SU-DHL-6 (cell line): ENCODE results near the gene SLCO2B1.

ENCODE experiments used
- H2AFZ ChIP-seq: fragments of 200-600 bp; sonication (generic); 2 replicates; pipeline ENCODE4 v1.6.1; 2014; ENCODE audit warnings: low read depth, mild to moderate bottlenecking, moderate library complexity, mixed read lengths, antibody characterized with exemption, low read length; ENCODE audit not compliant: severe bottlenecking
- H3F3A ChIP-seq: fragments of 200-600 bp; shearing (Covaris generic); 2 replicates; pipeline ENCODE4 v1.6.0; 2016; ENCODE audit warnings: antibody characterized with exemption, mild to moderate bottlenecking; ENCODE audit not compliant: insufficient read depth
- H3K27ac ChIP-seq: fragments of 200-600 bp; sonication (generic); 2 replicates; pipeline ENCODE4 v1.5.1; 2016; ENCODE audit warnings: low read depth, mild to moderate bottlenecking, low read length, moderate library complexity, mixed read lengths
- H3K27me3 ChIP-seq: fragments of 200-600 bp; sonication (generic), shearing (Covaris generic); 2 replicates; pipeline ENCODE4 v1.6.0; 2014; ENCODE audit warnings: mild to moderate bottlenecking, low read length
- H3K36me3 ChIP-seq: fragments of 200-600 bp; sonication (generic); 2 replicates; pipeline ENCODE4 v1.6.1; 2014; ENCODE audit warnings: mild to moderate bottlenecking, low read length, mixed read lengths
- H3K4me2 ChIP-seq: fragments of 300-600, 200-600 bp; shearing (Covaris generic), sonication (generic); 2 replicates; pipeline ENCODE4 v1.6.0; 2014; ENCODE audit warnings: low read length, low read depth, mild to moderate bottlenecking; ENCODE audit not compliant: poor library complexity, severe bottlenecking
- H3K4me3 ChIP-seq: fragments of 200-600 bp; sonication (generic); 2 replicates; pipeline ENCODE4 v1.5.1; 2014; ENCODE audit warnings: antibody characterized with exemption, low read length, mild to moderate bottlenecking, mixed read lengths; ENCODE audit not compliant: insufficient read depth, poor library complexity, severe bottlenecking
- H3K79me2 ChIP-seq: fragments of 200-600 bp; sonication (generic); 2 replicates; pipeline ENCODE4 v1.6.1; 2014; ENCODE audit warnings: mild to moderate bottlenecking, low read length, moderate library complexity; ENCODE audit not compliant: insufficient read depth
- H3K9ac ChIP-seq: fragments of 200-600 bp; sonication (generic); 2 replicates; pipeline ENCODE4 v1.7.0; 2014; ENCODE audit warnings: mild to moderate bottlenecking, low read length
- H3K9me2 ChIP-seq: fragments of 200-600 bp; sonication (generic); replicated peaks from 2 replicates; pipeline ENCODE4 v1.6.1; 2014; ENCODE audit warnings: low read length; ENCODE audit not compliant: insufficient read depth
- H3K9me3 ChIP-seq: fragments of 200-600 bp; sonication (generic); 2 replicates; pipeline ENCODE4 v1.6.1; 2014; ENCODE audit warnings: low read length, mixed read lengths; ENCODE audit not compliant: insufficient read depth
- H4K20me1 ChIP-seq: fragments of 200-600 bp; sonication (generic); 2 replicates; pipeline ENCODE4 v1.6.1; 2014; ENCODE audit warnings: low read depth, mild to moderate bottlenecking, antibody characterized with exemption, low read length, moderate library complexity, mixed read lengths
- CTCF ChIP-seq: fragments of 200-600 bp; sonication (generic); IDR thresholded peaks from one replicate; pipeline ENCODE4 v1.5.1; 2017; ENCODE audit warnings: antibody characterized with exemption, mild to moderate bottlenecking, low read length, moderate library complexity; ENCODE audit not compliant: insufficient read depth, poor library complexity, severe bottlenecking
- EZH2phosphoT487 ChIP-seq: fragments of 200-600 bp; sonication (generic), shearing (Covaris generic); conservative IDR thresholded peaks from 2 replicates; pipeline ENCODE4 v1.6.1; 2018; ENCODE audit warnings: mild to moderate bottlenecking, antibody characterized with exemption, low read length, moderate library complexity, mixed read lengths

The SLCO2B1 gene

GRCh38 chr11:75219869-75220268 is 69.0 kb downstream of the SLCO2B1 start:
- no peak overlapping the region for H3K4me2 ChIP-seq
- no peaks in the 10 kb centered on the region for H3K36me3 ChIP-seq
- H3K27me3 ChIP-seq: no peaks in the 10 kb centered on the region
- H4K20me1 ChIP-seq: no peaks in the 10 kb centered on the region
- H3F3A ChIP-seq: no peaks in the 10 kb centered on the region
- no peak overlapping the region for H3K4me3 ChIP-seq
- H3K9me2 ChIP-seq: no peaks in the 10 kb centered on the region
- TF ChIP-seq CTCF (no peak), EZH2phosphoT487 (no peak)
- no peak overlapping the region for H3K9ac ChIP-seq
- no peak overlapping the region for H3K27ac ChIP-seq
- H2AFZ ChIP-seq: no peak overlapping the region
- no peaks in the 10 kb centered on the region for H3K9me3 ChIP-seq
- H3K79me2 ChIP-seq: no peaks in the 10 kb centered on the region

- Histone ChIP-seq H3K4me3 (no peak overlapping the region), H3K27ac (no peak overlapping the region), H3K36me3 (no peaks in the 10 kb centered on the region), H3F3A (no peaks in the 10 kb centered on the region), H3K79me2 (no peaks in the 10 kb centered on the region), H2AFZ (no peak overlapping the region), H3K9me3 (no peaks in the 10 kb centered on the region), H3K9me2 (no peaks in the 10 kb centered on the region), H3K9ac (no peak overlapping the region), H3K27me3 (no peaks in the 10 kb centered on the region), H3K4me2 (no peak overlapping the region), H4K20me1 (no peaks in the 10 kb centered on the region)
- no peak for TF ChIP-seq CTCF
- no peak for TF ChIP-seq EZH2phosphoT487
These were observed 73.2 kb downstream of the SLCO2B1 start for GRCh38 chr11:75223954-75224643.

GRCh38 chr11:75225794-75226193 is 74.9 kb downstream of the SLCO2B1 start:
- Histone ChIP-seq H3K4me2 (no peak overlapping the region), H3K9ac (no peak overlapping the region), H3K9me2 (no peaks in the 10 kb centered on the region), H3K36me3 (no peaks in the 10 kb centered on the region), H3F3A (no peaks in the 10 kb centered on the region), H3K4me3 (no peak overlapping the region), H3K27me3 (no peaks in the 10 kb centered on the region), H3K27ac (no peak overlapping the region), H2AFZ (no peak overlapping the region), H4K20me1 (no peaks in the 10 kb centered on the region), H3K9me3 (no peaks in the 10 kb centered on the region), H3K79me2 (no peaks in the 10 kb centered on the region)
- TF ChIP-seq CTCF (no peak), EZH2phosphoT487 (no peak)
